B cell (primary cell): ENCODE data around the gene SGCD. TPM values are rescaled to one million over a fixed set of nuclear protein-coding genes. Genes with fewer than 3 reads are reported as not detected.

Experiments
- ATAC-seq: fragments of 200-7000 bp; cut with Tn5 transposase; one replicate; pipeline ENCODE4 v1.10.0; 2021; ENCODE audit warnings: low read depth, mild to moderate bottlenecking, moderate number of reproducible peaks, moderate library complexity
- CTCF ChIA-PET: fragments of 350-600 bp; sonication (Branson Sonifier 250); formaldehyde crosslinking; loops from one replicate; lab custom pipeline; 2021; ENCODE audit warnings: antibody characterized with exemption, inconsistent platforms; lab: Charles Lee
- POLR2A ChIA-PET: fragments of 350-600 bp; sonication (Branson Sonifier 250); formaldehyde crosslinking; loops from one replicate; lab custom pipeline; 2021; ENCODE audit warnings: antibody characterized with exemption; lab: Charles Lee
- DNase-seq: peaks from one replicate; pipeline ENCODE4 v3.0.0; 2013
- H2AFZ ChIP-seq: 2 replicates; pipeline ENCODE4 v1.6.1; 2012; ENCODE audit warnings: mild to moderate bottlenecking, low read depth, low read length; ENCODE audit not compliant: insufficient read depth, poor library complexity, severe bottlenecking
- H3K27ac ChIP-seq, 2 donors: 1 replicate in 1 of 2; 2 replicates in 1 of 2; pipeline ENCODE4 v1.5.1; 2012 to 2013; ENCODE audit warnings: low read length in 2 of 2, mild to moderate bottlenecking in 2 of 2, moderate library complexity in 1 of 2
- H3K27me3 ChIP-seq, 4 experiments: fragments of 200-600 bp in 1 of 4; sonication (generic) in 1 of 4; replicated peaks in 1 of 4; 1 replicate in 2 of 4; 2 replicates in 2 of 4; pipeline versions ENCODE4 v1.6.1 to v1.7.0; 2013 to 2016; ENCODE audit warnings: low read length in 3 of 4, mild to moderate bottlenecking in 2 of 4, mixed read lengths in 1 of 4, moderate library complexity in 1 of 4; ENCODE audit not compliant: insufficient read depth in 4 of 4, control insufficient read depth in 3 of 4; ENCODE audit errors: control extremely low read depth in 1 of 4
- H3K36me3 ChIP-seq, 2 experiments: replicated peaks in 1 of 2; 1 replicate in 1 of 2; 2 replicates in 1 of 2; pipeline versions ENCODE4 v1.6.1 to v1.7.1; 2013; ENCODE audit warnings: low read length in 1 of 2; ENCODE audit not compliant: insufficient read depth in 2 of 2, control insufficient read depth in 1 of 2; ENCODE audit errors: control extremely low read depth in 1 of 2, extremely low read depth in 1 of 2
- H3K4me1 ChIP-seq, 2 donors: fragments of 200-600 bp in 1 of 2; sonication (generic) in 1 of 2; 1 replicate in 1 of 2; 2 replicates in 1 of 2; pipeline versions ENCODE4 v1.5.1 to v1.6.1; 2013 to 2017; ENCODE audit warnings: low read length in 2 of 2; ENCODE audit not compliant: control insufficient read depth in 2 of 2, insufficient read depth in 2 of 2
- H3K4me2 ChIP-seq: replicated peaks from 2 replicates; pipeline ENCODE3; 2012; ENCODE audit warnings: mild to moderate bottlenecking, low read depth, low read length; ENCODE audit not compliant: poor library complexity, severe bottlenecking
- H3K4me3 ChIP-seq, 5 experiments: fragments of 200-600 bp in 1 of 5; sonication (generic) in 1 of 5; 1 replicate in 3 of 5; 2 replicates in 2 of 5; pipeline versions ENCODE4 v1.5.1 to v1.7.0; 2011 to 2016; ENCODE audit warnings: low read length in 4 of 5, mild to moderate bottlenecking in 4 of 5, low read depth in 2 of 5, control low read depth in 1 of 5, moderate library complexity in 1 of 5; ENCODE audit not compliant: insufficient read depth in 1 of 5; ENCODE audit errors: control extremely low read depth in 1 of 5, extremely low read depth in 1 of 5
- H3K79me2 ChIP-seq: fragments of 200-600 bp; sonication (generic); one replicate; pipeline ENCODE4 v1.6.0; 2016; ENCODE audit warnings: low read length; ENCODE audit not compliant: control insufficient read depth, insufficient read depth
- H3K9ac ChIP-seq: fragments of 200-600 bp; sonication (generic); 2 replicates; pipeline ENCODE4 v1.6.1; 2017; ENCODE audit warnings: mild to moderate bottlenecking, low read length, moderate library complexity
- H3K9me3 ChIP-seq, 3 donors: one replicate each; pipeline versions ENCODE4 v1.6.1 to v1.7.1; 2013; ENCODE audit warnings: low read length in 2 of 3; ENCODE audit not compliant: control insufficient read depth in 2 of 3, insufficient read depth in 1 of 3; ENCODE audit errors: control extremely low read depth in 1 of 3
- H4K20me1 ChIP-seq: 2 replicates; pipeline ENCODE4 v1.6.0; 2012; ENCODE audit warnings: mild to moderate bottlenecking, low read length; ENCODE audit not compliant: insufficient read depth, control insufficient read depth, poor library complexity, severe bottlenecking
- H3K27ac Mint-ChIP-seq: one replicate; pipeline ENCODE4 v1.8.0; 2021; ENCODE audit warnings: mixed read lengths
- H3K27me3 Mint-ChIP-seq: one replicate; pipeline ENCODE4 v1.8.0; 2021; ENCODE audit warnings: mixed read lengths
- H3K4me1 Mint-ChIP-seq: one replicate; pipeline ENCODE4 v1.8.0; 2021; ENCODE audit warnings: mixed read lengths
- H3K4me3 Mint-ChIP-seq: one replicate; pipeline ENCODE4 v1.8.0; 2021; ENCODE audit warnings: mixed read lengths
- H3K9me3 Mint-ChIP-seq: one replicate; pipeline ENCODE4 v1.8.0; 2022; ENCODE audit warnings: mixed read lengths; ENCODE audit not compliant: insufficient read depth
- CTCF ChIP-seq: fragments of 200-600 bp; IDR thresholded peaks from one replicate; pipeline ENCODE4 v1.8.0; 2022; ENCODE audit warnings: antibody characterized with exemption, mild to moderate bottlenecking
- EZH2 ChIP-seq: IDR thresholded peaks from 2 replicates; pipeline ENCODE4 v1.6.1; 2012; ENCODE audit warnings: borderline replicate concordance, low read depth, mild to moderate bottlenecking, moderate library complexity, low read length; ENCODE audit not compliant: insufficient read depth, poor library complexity, severe bottlenecking
- WGBS: methylation state at CpG from one replicate; pipeline ENCODE4 v1.1.5; 2013; ENCODE audit warnings: missing lambda C conversion rate; ENCODE audit not compliant: insufficient coverage; 5-methylcytosine and 5-hydroxymethylcytosine counted together
- intact Hi-C: fragments of 100-400 bp; cut with micrococcal nuclease; formaldehyde crosslinking; loops from one replicate; pipeline ENCODE4 v1.10.0; 2022
- polyA plus RNA-seq: library from polyadenylated mRNA; depleted of rRNA; stranded (reverse); fragments of >200 nt; gene quantifications from 2 replicates; pipeline ENCODE4 v1.2.3, GENCODE V29; 2012
- total RNA-seq, 2 donors: library from RNA; stranded (reverse); fragments of 120-200 nt in 1 of 2; gene quantifications; 1 replicate in 1 of 2; 2 replicates in 1 of 2; pipeline versions ENCODE4 v1.2.3 to v1.2.4, GENCODE V29; 2013 to 2022

Gene SGCD
- total and polyA plus RNA-seq, 2 donors (not counting 1 experiment from before 2014, with no cell fraction given), result not detected

DNA sequence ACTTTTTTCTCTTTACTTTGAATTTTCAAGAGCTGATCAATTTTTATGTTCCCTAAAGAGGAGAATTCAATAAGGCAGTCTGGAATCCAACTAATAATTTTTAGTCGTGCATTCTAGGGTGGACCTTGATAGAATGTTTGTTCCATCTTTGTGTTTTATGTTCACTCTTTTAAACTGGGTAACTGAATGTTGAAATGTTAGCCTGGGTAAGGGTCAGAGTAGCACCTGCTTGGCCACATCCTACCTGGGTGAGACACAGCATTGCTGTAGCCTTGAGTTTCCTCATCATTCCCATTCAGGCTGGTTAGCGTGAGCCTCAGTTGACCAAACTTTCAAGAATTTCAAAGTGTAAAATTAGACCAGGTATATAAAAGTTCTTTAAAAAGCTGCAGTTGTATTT is 85.0 kb downstream of the SGCD start:
- Histone ChIP-seq H3K4me2 (no peak overlapping the region), H3K36me3 (no peaks in the 10 kb centered on the region), H3K9me3 (no peaks in the 10 kb centered on the region), H3K27me3 (no peaks in the 10 kb centered on the region), H3K79me2 (no peaks in the 10 kb centered on the region), H3K4me3 (no peak overlapping the region), H4K20me1 (no peaks in the 10 kb centered on the region), H3K9ac (no peak overlapping the region), H2AFZ (no peak overlapping the region), H3K27ac (no peak overlapping the region), H3K4me1 (no peaks in the 10 kb centered on the region)
- Mint-ChIP-seq H3K9me3 (no peaks in the 10 kb centered on the region), H3K27ac (no peak overlapping the region), H3K4me3 (no peak overlapping the region), H3K4me1 (no peaks in the 10 kb centered on the region), H3K27me3 (peaks cover 8% of the 10 kb centered on the region)
- ATAC-seq, result no peak
- intact Hi-C loops, result no loop called here
- no CpG with 5 or more reads among the region's 2 CpGs for WGBS
- no peak for DNase-seq
- POLR2A ChIA-PET, result no interaction called here
- CTCF ChIA-PET, result no interaction called here
- TF ChIP-seq EZH2 (no peak), CTCF (no peak)

GRCh38 chr5:156414391-156414790 is 87.4 kb downstream of the SGCD start:
- Mint-ChIP-seq H3K27me3 (peaks cover 4% of the 10 kb centered on the region), H3K4me1 (no peaks in the 10 kb centered on the region), H3K9me3 (no peaks in the 10 kb centered on the region), H3K4me3 (no peak overlapping the region), H3K27ac (no peak overlapping the region)
- Histone ChIP-seq H3K4me3 (no peak overlapping the region), H3K27me3 (no peaks in the 10 kb centered on the region), H3K9me3 (no peaks in the 10 kb centered on the region), H2AFZ (no peak overlapping the region), H3K79me2 (no peaks in the 10 kb centered on the region), H3K27ac (no peak overlapping the region), H3K9ac (no peak overlapping the region), H4K20me1 (no peaks in the 10 kb centered on the region), H3K4me2 (no peak overlapping the region), H3K36me3 (no peaks in the 10 kb centered on the region), H3K4me1 (no peaks in the 10 kb centered on the region)
- no CpG with 5 or more reads among the region's 2 CpGs for WGBS
- CTCF ChIA-PET, result no interaction called here
- TF ChIP-seq EZH2, result no peak
- TF ChIP-seq CTCF, result no peak
- DNase-seq (no peak), ATAC-seq (no peak)
- intact Hi-C loops, result no loop called here
- POLR2A ChIA-PET, result no interaction called here
